NCI-H2081 (cell line): ENCODE results near the gene ISYNA1.
A peak's percentile ranks its signal among the peaks of the same experiment; 100 is the strongest.

Experiments used
- DNase-seq, 2 experiments: peaks; one replicate each; lab custom pipeline; 2025; lab: John Stamatoyannopoulos, UW

Gene ISYNA1

GRCh38 chr19:18431351-18432197 is 6.4 kb downstream of the ISYNA1 start:
- no peak for DNase-seq

DNA sequence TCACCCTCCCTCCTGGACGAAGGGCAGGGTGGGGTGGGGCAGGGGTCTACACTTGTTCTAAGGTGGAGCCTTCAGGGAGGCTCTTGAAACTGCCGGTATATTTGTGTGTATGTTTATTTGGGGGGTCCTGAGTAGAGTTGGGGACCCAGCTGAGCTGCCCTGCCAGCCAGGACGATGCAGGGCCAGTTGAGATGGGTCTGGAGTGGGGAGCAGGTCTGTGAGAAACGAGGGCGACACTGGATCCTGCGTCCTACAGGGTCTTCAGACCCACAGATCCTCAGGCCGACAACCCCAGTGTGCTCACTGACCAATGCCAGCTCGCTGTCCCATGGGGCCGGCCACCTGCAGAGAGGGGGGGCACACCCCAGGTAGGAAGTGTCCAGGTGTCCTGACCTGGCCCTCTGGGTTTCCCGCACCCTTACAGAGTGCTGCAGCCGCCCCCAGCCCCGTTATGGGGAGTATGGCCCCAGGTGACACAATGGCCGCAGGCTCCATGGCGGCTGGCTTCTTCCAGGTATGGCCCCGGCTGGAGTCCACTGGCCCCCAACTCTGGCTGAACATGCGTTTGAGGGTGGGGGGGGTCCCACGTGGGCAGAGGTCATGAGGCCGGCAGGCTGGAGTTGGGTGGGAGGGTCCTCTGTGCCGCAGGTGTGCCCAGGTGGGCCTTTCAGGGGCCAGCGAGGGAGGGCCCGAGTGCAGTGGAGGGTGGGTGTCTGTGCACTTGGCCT is 7.4 kb downstream of the ISYNA1 start:
- no peak for DNase-seq

DNA sequence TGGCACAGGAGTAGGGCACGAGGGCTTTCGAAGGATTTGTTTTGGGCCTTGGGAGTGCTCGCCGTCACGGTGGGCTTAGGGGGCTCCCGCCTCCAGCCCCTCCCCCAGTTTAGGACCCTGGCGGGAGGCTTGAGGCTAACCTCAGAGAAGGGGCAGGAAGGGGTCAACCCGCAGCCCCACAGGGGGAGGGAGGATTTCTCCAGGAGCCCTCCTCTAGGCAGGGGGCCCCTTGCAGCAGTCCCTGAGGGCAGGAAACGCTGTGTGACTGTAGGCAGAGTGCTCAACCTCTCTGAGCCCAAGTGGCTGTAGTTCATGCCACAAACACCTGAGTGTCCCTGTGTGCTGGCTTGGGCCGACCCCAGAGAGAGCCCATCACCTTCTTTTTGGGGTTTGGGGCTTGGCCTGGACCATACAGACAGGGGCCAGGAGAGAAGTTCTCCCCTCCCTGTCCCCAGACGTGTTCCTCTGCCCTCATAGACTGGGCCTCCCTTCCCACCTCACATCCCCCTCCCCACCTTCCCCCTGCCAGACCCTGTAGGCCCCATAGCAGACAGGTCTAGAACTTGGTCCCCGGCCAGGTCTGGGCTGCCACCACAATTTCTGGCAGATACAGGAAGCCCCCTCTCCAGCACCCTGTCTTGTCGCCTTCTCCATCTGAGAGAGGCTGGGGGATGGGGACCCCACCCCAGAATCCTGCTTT is 8.1 kb downstream of the ISYNA1 start:
- DNase-seq, result no peak

DNA sequence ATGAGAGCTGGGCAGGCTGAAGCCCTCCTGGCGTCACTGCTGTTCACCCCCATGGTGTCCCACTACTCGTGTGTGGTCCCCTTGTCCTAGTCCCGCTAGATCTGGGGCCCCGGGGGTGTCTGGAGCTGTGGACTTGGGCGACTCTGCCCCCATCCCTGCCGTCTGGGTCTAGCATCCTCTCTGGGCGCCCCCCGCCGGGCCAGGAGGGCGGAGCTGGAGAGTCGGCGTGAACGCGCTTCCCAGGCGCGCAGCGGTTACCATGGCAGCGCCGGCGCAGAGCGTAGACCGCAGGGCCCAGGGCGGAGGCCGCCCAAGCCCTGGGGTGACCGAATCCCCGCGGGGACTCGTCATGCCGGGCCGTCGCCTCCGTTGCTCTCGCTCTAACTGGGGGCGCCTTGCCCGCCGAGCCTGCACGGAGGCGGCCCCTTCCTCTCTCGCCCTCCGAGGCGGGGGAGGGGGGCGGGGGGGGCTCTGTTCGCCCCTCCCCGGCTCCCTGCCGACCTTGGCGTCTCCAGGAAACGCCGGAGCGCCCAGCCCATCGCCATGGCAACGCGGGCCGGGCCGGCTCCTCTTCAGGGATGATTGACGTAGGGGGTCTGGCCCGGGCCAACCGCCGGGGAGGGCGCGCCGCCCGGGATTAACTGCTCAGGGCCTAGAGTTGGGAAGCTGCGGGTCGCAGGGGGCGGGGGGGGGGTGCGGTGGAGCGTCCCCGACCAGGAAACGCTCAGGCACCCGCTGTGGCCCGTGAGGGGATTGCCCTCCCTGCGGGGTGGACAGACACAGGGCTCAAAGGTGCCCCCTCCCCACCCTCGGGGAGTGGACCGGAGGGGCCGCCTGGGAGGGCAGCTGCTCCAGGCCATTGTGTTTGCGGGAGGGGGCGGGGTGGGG is 8.9 kb downstream of the ISYNA1 start:
- DNase-seq, result no peak

GRCh38 chr19:18428173-18428786 is 9.7 kb downstream of the ISYNA1 start:
- no peak for DNase-seq

DNA sequence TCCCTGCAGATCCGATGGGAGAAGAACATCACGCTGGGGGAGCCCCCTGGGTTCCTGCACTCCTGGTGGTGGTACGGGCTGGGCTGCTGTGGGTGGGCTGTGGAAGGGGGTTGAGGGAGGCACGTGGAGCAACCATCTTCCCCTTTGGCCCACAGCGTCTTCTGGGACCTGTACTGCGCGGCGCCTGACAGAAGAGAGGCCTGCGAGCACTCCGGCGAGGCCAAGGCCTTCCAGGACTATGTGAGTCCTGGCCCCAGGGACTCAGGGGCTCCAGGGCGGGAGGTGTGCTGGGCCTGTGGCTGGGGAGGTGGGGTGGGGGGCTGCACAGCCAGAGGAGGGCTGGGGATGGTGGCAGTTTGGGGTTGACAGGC is 10.2 kb downstream of the ISYNA1 start:
- no peak for DNase-seq

- no peak for DNase-seq
Observed at GRCh38 chr19:18427080-18427742, 10.7 kb downstream of the ISYNA1 start.

GRCh38 chr19:18426416-18426767 is 11.5 kb downstream of the ISYNA1 start:
- no peak for DNase-seq

DNA sequence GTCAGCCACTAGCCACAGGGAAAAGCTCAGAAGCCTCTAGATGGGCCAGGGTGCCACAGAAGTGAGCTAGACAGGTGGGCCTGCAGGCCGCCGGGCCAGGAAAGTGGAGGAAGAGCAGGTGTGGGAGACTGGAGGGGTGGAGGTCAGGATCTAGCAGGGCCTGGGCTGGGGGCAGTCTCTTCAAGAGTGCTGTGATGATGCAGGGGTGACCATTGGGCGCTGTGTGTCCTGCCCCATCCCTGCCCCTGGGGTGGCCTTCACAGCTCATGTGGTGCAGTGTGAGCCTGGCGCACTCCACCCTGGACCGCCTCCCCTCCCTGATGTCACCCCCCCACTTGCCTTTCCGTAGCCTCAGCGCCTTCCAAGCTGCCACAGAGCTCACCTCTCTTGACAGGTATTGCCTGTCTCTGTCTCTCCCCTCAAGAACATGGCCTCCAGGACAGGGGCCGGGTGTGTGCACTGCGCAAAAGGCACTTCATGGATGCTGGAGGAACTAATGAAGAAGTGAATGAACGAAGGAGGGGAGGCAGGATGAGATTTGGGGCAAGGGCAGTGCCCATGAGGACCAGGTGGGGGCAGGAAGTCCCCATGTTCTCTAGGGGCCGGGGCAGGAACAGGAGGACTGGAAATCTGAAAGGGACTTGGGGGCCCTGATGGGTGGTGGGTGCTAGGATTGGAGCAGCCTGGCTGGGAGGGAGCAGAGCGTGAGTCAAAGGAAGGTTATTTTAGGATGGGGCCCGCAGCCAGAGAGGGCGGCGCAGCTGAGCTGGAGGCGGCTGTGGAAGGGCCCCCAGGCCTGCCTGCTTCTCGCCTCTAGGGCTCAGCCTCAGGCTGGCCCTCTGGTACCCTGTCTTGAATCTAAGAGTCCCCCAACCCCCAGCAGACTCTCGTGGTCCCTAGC is 12.2 kb downstream of the ISYNA1 start:
- DNase-seq, result no peak

DNA sequence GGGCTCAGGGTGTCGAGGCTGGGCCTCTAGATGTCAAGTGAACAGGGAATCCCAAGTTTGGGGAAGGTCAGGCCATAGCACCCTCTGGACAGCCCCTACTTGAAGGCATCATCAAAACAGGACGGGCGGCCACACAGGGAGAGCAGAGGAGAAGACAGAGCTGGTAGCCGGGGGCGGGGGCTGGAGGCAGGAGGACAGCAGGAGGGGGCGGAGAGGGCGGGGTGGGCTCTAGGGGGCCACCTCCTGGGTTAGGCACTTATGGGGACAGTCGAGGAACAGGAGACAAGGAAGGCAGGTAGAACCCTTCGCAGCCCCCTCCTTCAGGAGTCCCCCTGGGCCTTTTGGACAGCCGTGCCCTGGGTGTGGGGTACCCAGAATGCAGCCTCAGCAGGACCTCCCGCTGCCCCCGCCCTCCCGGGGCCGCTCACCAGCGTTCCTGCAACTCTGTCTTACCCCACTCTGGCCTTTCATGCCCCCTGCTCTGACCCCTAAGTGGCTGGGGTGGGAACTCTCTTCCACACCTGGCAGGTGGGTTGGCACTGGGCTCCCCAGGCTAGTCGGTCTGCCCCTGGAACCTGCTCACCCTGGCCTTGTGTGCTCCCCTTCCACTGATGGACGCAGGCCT is 12.9 kb downstream of the ISYNA1 start:
- DNase-seq, result no peak

GRCh38 chr19:18424122-18424889 is 13.6 kb downstream of the ISYNA1 start:
- no peak for DNase-seq

DNA sequence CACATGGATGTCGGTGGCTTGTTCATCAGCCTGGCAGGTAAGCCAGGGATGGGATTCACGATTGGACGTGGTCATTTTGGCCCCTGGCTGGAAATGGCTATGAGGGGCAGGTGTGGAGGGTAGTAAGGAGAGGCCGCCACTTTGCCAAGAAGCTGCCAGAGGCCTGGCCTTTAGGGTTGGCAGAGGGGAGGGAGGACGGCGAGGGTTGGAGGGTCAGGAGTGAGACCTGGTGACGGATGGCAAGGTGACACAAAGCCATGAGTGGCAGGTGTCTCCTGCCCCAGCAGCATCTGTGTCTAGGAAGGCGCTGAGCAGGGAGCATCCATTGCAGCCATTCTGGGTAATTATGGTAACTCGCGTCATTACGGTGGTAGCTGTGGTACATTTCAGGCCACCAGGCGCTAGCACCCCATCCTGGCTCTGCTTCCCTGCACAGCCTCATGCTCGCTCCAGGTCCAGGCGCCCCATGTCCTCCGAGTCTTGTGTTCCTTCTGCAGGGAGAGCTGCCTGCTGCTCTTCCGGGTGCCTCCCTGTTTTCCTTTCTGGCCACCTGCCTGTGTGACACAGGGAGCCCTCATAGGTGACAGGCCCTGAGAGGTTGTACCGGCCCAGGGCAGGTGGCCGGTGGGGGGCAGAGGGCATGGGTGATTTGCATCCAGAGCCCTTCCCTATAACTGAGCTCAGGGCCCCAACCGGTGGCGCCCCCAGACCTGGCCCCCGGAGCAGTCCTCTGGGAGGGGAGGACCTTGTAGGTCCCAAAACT is 14.5 kb downstream of the ISYNA1 start:
- no peak for DNase-seq

DNA sequence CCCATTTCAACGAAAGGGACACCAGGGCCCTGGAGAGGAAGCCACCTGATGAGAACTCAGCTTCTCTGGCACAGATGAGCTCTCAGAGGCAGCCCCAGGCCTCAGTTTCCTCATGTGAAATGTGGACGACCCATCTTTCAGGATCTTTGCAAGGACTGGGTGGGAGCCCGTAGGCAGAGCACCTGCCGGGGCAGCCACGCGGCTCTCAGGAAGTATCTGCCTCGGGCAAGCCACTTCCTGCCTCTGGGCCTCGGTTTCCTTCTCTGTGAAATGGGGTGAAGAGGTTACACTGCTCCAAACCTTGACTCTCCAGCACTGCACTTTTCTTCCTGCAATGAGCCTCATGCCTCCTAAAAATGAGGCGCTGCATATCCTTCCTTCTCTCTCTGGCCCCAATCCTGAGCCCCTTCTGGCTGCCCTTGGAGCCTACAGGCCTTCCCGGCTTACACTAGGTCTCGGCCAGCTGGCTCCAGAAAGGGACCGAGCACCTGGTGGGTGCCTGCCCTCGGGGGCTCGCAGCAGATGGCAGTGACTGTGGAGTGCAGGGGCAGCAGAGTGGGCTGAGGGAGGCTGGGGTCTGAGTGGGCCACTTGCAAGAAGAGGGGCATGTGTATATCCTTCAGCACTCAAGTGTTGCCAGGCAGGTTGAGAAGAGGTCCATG is 15.3 kb downstream of the ISYNA1 start:
- DNase-seq, result no peak

DNA sequence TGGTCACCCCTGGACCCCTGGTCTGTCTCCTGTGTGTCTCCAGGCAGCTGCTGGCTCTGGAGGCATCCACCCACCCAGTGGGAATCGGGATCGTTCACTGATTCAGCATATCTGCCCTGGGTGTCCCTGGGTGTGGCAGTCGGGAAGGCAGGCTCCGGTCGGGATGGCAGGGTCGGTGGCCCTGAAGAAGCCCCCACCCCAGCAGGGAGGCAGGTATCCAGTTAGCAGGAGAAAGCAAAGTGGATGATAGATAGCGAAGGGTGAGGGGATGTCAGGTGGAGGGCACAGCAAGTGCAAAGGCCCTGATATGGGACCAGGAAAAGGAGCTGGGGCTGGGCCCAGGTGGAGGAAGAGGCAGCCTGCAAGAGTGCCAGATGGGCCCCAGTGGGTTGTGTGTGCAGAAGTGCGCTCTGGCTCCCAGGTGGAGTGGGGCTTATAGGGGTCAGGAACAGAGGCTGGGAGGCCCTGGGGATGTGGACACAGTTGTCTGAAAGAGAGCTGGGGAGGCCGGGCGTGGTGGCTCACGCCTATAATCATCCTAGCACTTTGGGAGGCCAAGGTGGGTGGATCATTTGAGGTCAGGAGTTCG is 16.5 kb downstream of the ISYNA1 start:
- DNase-seq, result no peak

- DNase-seq, result no peak
Observed at GRCh38 chr19:18420930-18421329, 17.0 kb downstream of the ISYNA1 start.

- DNase-seq, result peak in 1 of 2 experiments; percentile 13
Observed at GRCh38 chr19:18419699-18420460, 18.1 kb downstream of the ISYNA1 start.
